ENCODE data around the gene IFIT1B.

DNA sequence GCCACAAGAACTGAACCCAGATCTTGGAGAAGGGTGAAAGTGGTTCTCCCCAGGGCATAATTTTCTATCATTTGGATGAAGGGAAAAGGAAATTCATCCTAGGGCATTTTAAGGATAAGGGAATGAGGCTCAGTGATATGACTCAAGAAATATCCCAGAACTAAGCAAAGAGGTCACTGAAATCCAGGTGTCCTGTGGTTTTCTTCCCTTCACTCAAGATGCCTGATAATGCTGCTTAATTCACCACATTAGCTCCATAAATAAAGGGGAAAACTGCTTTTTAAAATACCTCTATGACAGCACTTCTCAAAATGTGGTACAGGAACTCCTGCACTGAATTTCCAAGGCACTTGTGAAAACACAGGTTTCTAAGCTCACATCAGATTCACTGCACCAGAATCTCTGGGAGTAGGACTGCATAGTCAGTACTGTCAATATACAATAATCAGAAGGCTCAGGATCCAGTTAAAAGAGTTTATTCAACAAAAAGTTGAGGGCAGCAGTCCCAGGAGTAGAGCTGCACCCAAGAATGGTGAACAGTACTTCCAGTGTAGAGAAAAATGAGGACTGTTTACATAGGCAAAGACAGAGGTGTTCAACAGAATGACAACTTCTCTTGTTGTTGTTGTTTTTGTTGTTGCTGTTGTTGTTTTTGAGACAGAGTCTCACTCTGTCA, 47.2 kb upstream of the IFIT1B start:
- TF ChIP-seq, protein P1, sequence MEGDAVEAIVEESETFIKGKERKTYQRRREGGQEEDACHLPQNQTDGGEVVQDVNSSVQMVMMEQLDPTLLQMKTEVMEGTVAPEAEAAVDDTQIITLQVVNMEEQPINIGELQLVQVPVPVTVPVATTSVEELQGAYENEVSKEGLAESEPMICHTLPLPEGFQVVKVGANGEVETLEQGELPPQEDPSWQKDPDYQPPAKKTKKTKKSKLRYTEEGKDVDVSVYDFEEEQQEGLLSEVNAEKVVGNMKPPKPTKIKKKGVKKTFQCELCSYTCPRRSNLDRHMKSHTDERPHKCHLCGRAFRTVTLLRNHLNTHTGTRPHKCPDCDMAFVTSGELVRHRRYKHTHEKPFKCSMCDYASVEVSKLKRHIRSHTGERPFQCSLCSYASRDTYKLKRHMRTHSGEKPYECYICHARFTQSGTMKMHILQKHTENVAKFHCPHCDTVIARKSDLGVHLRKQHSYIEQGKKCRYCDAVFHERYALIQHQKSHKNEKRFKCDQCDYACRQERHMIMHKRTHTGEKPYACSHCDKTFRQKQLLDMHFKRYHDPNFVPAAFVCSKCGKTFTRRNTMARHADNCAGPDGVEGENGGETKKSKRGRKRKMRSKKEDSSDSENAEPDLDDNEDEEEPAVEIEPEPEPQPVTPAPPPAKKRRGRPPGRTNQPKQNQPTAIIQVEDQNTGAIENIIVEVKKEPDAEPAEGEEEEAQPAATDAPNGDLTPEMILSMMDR (tag by site-specific recombination; IDR thresholded peaks at IDR 0.05), result no peak
- TF ChIP-seq MEIS1 (CRISPR knock-in tag; IDR thresholded peaks at IDR 0.05; ENCODE audit: borderline replicate concordance), result no peak
- no peak for TF ChIP-seq ZNF626 (tag by site-specific recombination; IDR thresholded peaks at IDR 0.05)
